IgD-negative memory B cell (primary cell): ENCODE measurements around the gene LONRF3. TPM values are rescaled to one million over a fixed set of nuclear protein-coding genes. Genes with fewer than 3 reads are reported as not detected.
"Not testable (repeated sequence)": the region's sequence is repeated elsewhere in the genome, so short reads cannot be mapped to it uniquely, and the experiment has no call there.

ENCODE experiments used
- H3K27ac Mint-ChIP-seq, 3 donors: one replicate each; pipeline ENCODE4 v1.8.0; 2020 to 2022; ENCODE audit warnings: mild to moderate bottlenecking in 3 of 3, mixed read lengths in 3 of 3, moderate library complexity in 1 of 3
- H3K27me3 Mint-ChIP-seq: one replicate; pipeline ENCODE4 v1.8.0; 2021; ENCODE audit warnings: mixed read lengths
- H3K36me3 Mint-ChIP-seq: one replicate; pipeline ENCODE4 v1.8.0; 2020; ENCODE audit warnings: mild to moderate bottlenecking, mixed read lengths
- H3K4me1 Mint-ChIP-seq, 3 donors: one replicate each; pipeline ENCODE4 v1.8.0; 2020 to 2022; ENCODE audit warnings: mixed read lengths in 3 of 3, mild to moderate bottlenecking in 1 of 3
- H3K4me3 Mint-ChIP-seq, 4 donors: one replicate each; pipeline ENCODE4 v1.8.0; 2020 to 2022; ENCODE audit warnings: mild to moderate bottlenecking in 4 of 4, mixed read lengths in 4 of 4, moderate library complexity in 3 of 4
- H3K9me3 Mint-ChIP-seq, 3 donors: one replicate each; pipeline ENCODE4 v1.8.0; 2020 to 2021; ENCODE audit warnings: mixed read lengths in 3 of 3, mild to moderate bottlenecking in 1 of 3
- polyA plus RNA-seq: library from polyadenylated mRNA; unstranded; fragments of 300-500 nt; fragmentation: Illumina TruSeq; gene quantifications from one replicate; pipeline ENCODE4 v1.2.3, GENCODE V29; 2021

LONRF3 gene
- polyA plus RNA-seq, 1 donor from 2014 or later, result not detected

GRCh38 chrX:118974908-118975671 lies 672 bp downstream of the LONRF3 start:
- peak overlapping the region; percentile 81 to 94 (median 91) for H3K4me3 Mint-ChIP-seq
- peaks cover 10 to 19% (median 10%) of the 10 kb centered on the region in 3 donors for H3K4me1 Mint-ChIP-seq
- peaks cover 2% of the 10 kb centered on the region for H3K36me3 Mint-ChIP-seq
- H3K27ac Mint-ChIP-seq, result peak overlapping the region in 2 of 3 donors; percentile 82 to 96
- peaks cover 0 to 2% (median 0%) of the 10 kb centered on the region in 3 donors for H3K9me3 Mint-ChIP-seq
- peaks cover 17% of the 10 kb centered on the region for H3K27me3 Mint-ChIP-seq

GRCh38 chrX:118975831-118976598 lies 1.6 kb downstream of the LONRF3 start:
- Mint-ChIP-seq H3K4me3 (peak overlapping the region; percentile 81 to 95 (median 94)), H3K27me3 (peaks cover 15% of the 10 kb centered on the region), H3K27ac (peak overlapping the region; percentile 26 to 96 (median 59)), H3K9me3 (peaks cover 0 to 2% (median 0%) of the 10 kb centered on the region in 3 donors), H3K36me3 (no peaks in the 10 kb centered on the region), H3K4me1 (peaks cover 10 to 19% (median 10%) of the 10 kb centered on the region in 3 donors)

- Mint-ChIP-seq H3K27ac (peak overlapping the region in 1 of 3 donors; percentile 51), H3K27me3 (peaks cover 13% of the 10 kb centered on the region), H3K4me1 (peaks cover 10 to 19% (median 10%) of the 10 kb centered on the region in 3 donors), H3K36me3 (no peaks in the 10 kb centered on the region), H3K4me3 (peak overlapping the region; percentile 28 to 93 (median 75)), H3K9me3 (peaks cover 0 to 2% (median 0%) of the 10 kb centered on the region in 3 donors)
Measured at GRCh38 chrX:118976599-118977340, 2.4 kb downstream of the LONRF3 start.

- no peaks in the 10 kb centered on the region for H3K36me3 Mint-ChIP-seq
- peak overlapping the region in 2 of 3 donors; percentile 51 to 66 for H3K27ac Mint-ChIP-seq
- H3K4me1 Mint-ChIP-seq, result peaks cover 10 to 19% (median 10%) of the 10 kb centered on the region in 3 donors
- peak overlapping the region in 2 of 4 donors; percentile 70 to 83 for H3K4me3 Mint-ChIP-seq
- peaks cover 0 to 2% (median 0%) of the 10 kb centered on the region in 3 donors for H3K9me3 Mint-ChIP-seq
- peaks cover 14% of the 10 kb centered on the region for H3K27me3 Mint-ChIP-seq
Measured at GRCh38 chrX:118977424-118977823, 3.0 kb downstream of the LONRF3 start.

GRCh38 chrX:118978451-118978850 lies 4.0 kb downstream of the LONRF3 start:
- Mint-ChIP-seq H3K27me3 (peaks cover 10% of the 10 kb centered on the region), H3K36me3 (no peaks in the 10 kb centered on the region), H3K27ac (no peak overlapping the region), H3K4me3 (peak overlapping the region in 1 of 4 donors; percentile 83), H3K4me1 (peaks cover 6 to 19% (median 10%) of the 10 kb centered on the region in 3 donors), H3K9me3 (peaks cover 0 to 2% (median 0%) of the 10 kb centered on the region in 3 donors)

GRCh38 chrX:118980761-118981160 lies 6.3 kb downstream of the LONRF3 start:
- H3K4me3 Mint-ChIP-seq, result no peak overlapping the region
- peaks cover 2% of the 10 kb centered on the region for H3K27me3 Mint-ChIP-seq
- peaks cover 3 to 9% (median 3%) of the 10 kb centered on the region in 3 donors for H3K4me1 Mint-ChIP-seq
- H3K27ac Mint-ChIP-seq, result no peak overlapping the region
- H3K36me3 Mint-ChIP-seq, result no peaks in the 10 kb centered on the region
- no peaks in the 10 kb centered on the region for H3K9me3 Mint-ChIP-seq

- Mint-ChIP-seq H3K4me1 (no peaks in the 10 kb centered on the region), H3K4me3 (no peak overlapping the region), H3K27me3 (peaks cover 3% of the 10 kb centered on the region), H3K27ac (no peak overlapping the region), H3K36me3 (no peaks in the 10 kb centered on the region), H3K9me3 (peaks cover 0 to 2% (median 0%) of the 10 kb centered on the region in 3 donors)
Measured at GRCh38 chrX:118983513-118983912, 9.1 kb downstream of the LONRF3 start.

- Mint-ChIP-seq H3K36me3 (peaks cover 2% of the 10 kb centered on the region), H3K9me3 (peaks cover 0 to 2% (median 0%) of the 10 kb centered on the region in 3 donors)
Measured at GRCh38 chrX:118988911-118989310, 14.5 kb downstream of the LONRF3 start.

GRCh38 chrX:118989886-118990285 lies 15.5 kb downstream of the LONRF3 start:
- Mint-ChIP-seq H3K4me3 (no peak overlapping the region), H3K36me3 (peaks cover 2% of the 10 kb centered on the region)

More at GRCh38 chrX:118988911-118989310, 14.5 kb downstream of the LONRF3 start:
- Mint-ChIP-seq H3K4me3 (no peak overlapping the region), H3K4me1 (peaks cover 0 to 4% (median 1%) of the 10 kb centered on the region in 3 donors), H3K27ac (no peak overlapping the region), H3K27me3 (peaks cover 7% of the 10 kb centered on the region)

GRCh38 chrX:118990512-118991227 lies 16.3 kb downstream of the LONRF3 start:
- H3K27ac Mint-ChIP-seq, result no peak overlapping the region
- H3K9me3 Mint-ChIP-seq, result peaks cover 0 to 2% (median 0%) of the 10 kb centered on the region in 3 donors
- H3K36me3 Mint-ChIP-seq, result peaks cover 2% of the 10 kb centered on the region
- H3K27me3 Mint-ChIP-seq, result peaks cover 12% of the 10 kb centered on the region
- H3K4me1 Mint-ChIP-seq, result peaks cover 0 to 4% (median 1%) of the 10 kb centered on the region in 3 donors
- peak overlapping the region in 1 of 4 donors; percentile 5 for H3K4me3 Mint-ChIP-seq

More at GRCh38 chrX:118989886-118990285, 15.5 kb downstream of the LONRF3 start:
- Mint-ChIP-seq H3K27ac (no peak overlapping the region), H3K27me3 (peaks cover 12% of the 10 kb centered on the region), H3K9me3 (peaks cover 0 to 2% (median 0%) of the 10 kb centered on the region in 3 donors), H3K4me1 (peaks cover 0 to 4% (median 1%) of the 10 kb centered on the region in 3 donors)

GRCh38 chrX:118992441-118993121 lies 18.2 kb downstream of the LONRF3 start:
- not testable (repeated sequence) for H3K27ac Mint-ChIP-seq, H3K4me3 Mint-ChIP-seq, H3K36me3 Mint-ChIP-seq, H3K9me3 Mint-ChIP-seq, H3K4me1 Mint-ChIP-seq
- H3K27me3 Mint-ChIP-seq, result peaks cover 16% of the 10 kb centered on the region

- no peaks in the 10 kb centered on the region for H3K9me3 Mint-ChIP-seq
- H3K4me3 Mint-ChIP-seq, result no peak overlapping the region
- peaks cover 0 to 2% (median 0%) of the 10 kb centered on the region in 3 donors for H3K4me1 Mint-ChIP-seq
- no peaks in the 10 kb centered on the region for H3K36me3 Mint-ChIP-seq
- no peaks in the 10 kb centered on the region for H3K27me3 Mint-ChIP-seq
- H3K27ac Mint-ChIP-seq, result no peak overlapping the region
Measured at GRCh38 chrX:119003462-119003861, 29.0 kb downstream of the LONRF3 start.

GRCh38 chrX:119004920-119005524 lies 30.6 kb downstream of the LONRF3 start:
- Mint-ChIP-seq H3K27ac (no peak overlapping the region), H3K4me3 (no peak overlapping the region), H3K9me3 (no peaks in the 10 kb centered on the region), H3K4me1 (peaks cover 0 to 2% (median 0%) of the 10 kb centered on the region in 3 donors), H3K27me3 (peaks cover 6% of the 10 kb centered on the region), H3K36me3 (no peaks in the 10 kb centered on the region)
